Right lobe of liver (tissue), 4 donors: ENCODE data around the gene NPIPA3.

Experiments
- CTCF ChIP-seq, 4 donors: fragments of 200-600 bp in 3 of 4; fragments of 450-650 bp in 1 of 4; IDR thresholded peaks; one replicate each; pipeline versions ENCODE4 v1.5.1 to v1.8.0; 2016 to 2022; ENCODE audit warnings: antibody characterized with exemption in 4 of 4, mild to moderate bottlenecking in 2 of 4
- POLR2A ChIP-seq: fragments of 450-650 bp; IDR thresholded peaks from one replicate; pipeline ENCODE4 v1.6.1; 2017; ENCODE audit warnings: antibody characterized with exemption, mild to moderate bottlenecking
- donor health status: DM: no; HTN: no; CAD: no.
- donor health status: DM: no; HTN: no; CAD: no.
- donor health status: DM: no; HTN: yes; CAD: no.

GRCh38 chr16:14668556-14669223, 34.5 kb upstream of the NPIPA3 start:
- TF ChIP-seq POLR2A (no peak), CTCF (IDR thresholded peaks at IDR 0.05) (no peak)
